ENCODE results near the gene TRPC4.

Gene TRPC4

GRCh38 chr13:37905736-37906135 is 36.2 kb upstream of the TRPC4 start:
- no peaks in the 10 kb centered on the region for H3K36me3 ChIP-seq (ENCODE audit: low read length)
- H3K4me3 ChIP-seq (ENCODE audit: insufficient read depth, low read length, poor library complexity, severe bottlenecking) = no peak overlapping the region
- H3K9ac ChIP-seq (ENCODE audit: low read length) = no peak overlapping the region
- no peak overlapping the region for H3K4me2 ChIP-seq (ENCODE audit: low read depth, low read length, poor library complexity, severe bottlenecking)
- H3K27ac ChIP-seq (ENCODE audit: low read depth, low read length) = no peak overlapping the region
- no peaks in the 10 kb centered on the region for H3K9me3 ChIP-seq (ENCODE audit: insufficient read depth, low read length)
- no peak overlapping the region for H2AFZ ChIP-seq (ENCODE audit: low read depth, low read length, severe bottlenecking)
- H3K79me2 ChIP-seq (ENCODE audit: insufficient read depth, low read length) = no peaks in the 10 kb centered on the region
- H3K9me2 ChIP-seq (replicated peaks; ENCODE audit: insufficient read depth, low read length) = no peaks in the 10 kb centered on the region
- no peaks in the 10 kb centered on the region for H4K20me1 ChIP-seq (ENCODE audit: low read depth, low read length)
- no peaks in the 10 kb centered on the region for H3F3A ChIP-seq (ENCODE audit: insufficient read depth)
- H3K27me3 ChIP-seq (ENCODE audit: low read length) = no peaks in the 10 kb centered on the region
- TF ChIP-seq CTCF (IDR thresholded peaks at IDR 0.05; ENCODE audit: insufficient read depth, low read length, poor library complexity, severe bottlenecking) = no peak
- no peak for TF ChIP-seq EZH2phosphoT487 (conservative IDR thresholded peaks at IDR 0.05; ENCODE audit: low read length)

GRCh38 chr13:37899753-37900152 is 30.2 kb upstream of the TRPC4 start:
- Histone ChIP-seq H3K27me3 (ENCODE audit: low read length) (no peaks in the 10 kb centered on the region), H4K20me1 (ENCODE audit: low read depth, low read length) (no peaks in the 10 kb centered on the region), H3K9me3 (ENCODE audit: insufficient read depth, low read length) (no peaks in the 10 kb centered on the region), H3K27ac (ENCODE audit: low read depth, low read length) (no peak overlapping the region), H3K36me3 (ENCODE audit: low read length) (no peaks in the 10 kb centered on the region), H3K9ac (ENCODE audit: low read length) (no peak overlapping the region), H3K9me2 (replicated peaks; ENCODE audit: insufficient read depth, low read length) (no peaks in the 10 kb centered on the region), H3K4me3 (ENCODE audit: insufficient read depth, low read length, poor library complexity, severe bottlenecking) (no peak overlapping the region), H3K4me2 (ENCODE audit: low read depth, low read length, poor library complexity, severe bottlenecking) (no peak overlapping the region), H2AFZ (ENCODE audit: low read depth, low read length, severe bottlenecking) (no peak overlapping the region), H3F3A (ENCODE audit: insufficient read depth) (no peaks in the 10 kb centered on the region), H3K79me2 (ENCODE audit: insufficient read depth, low read length) (no peaks in the 10 kb centered on the region)
- TF ChIP-seq EZH2phosphoT487 (conservative IDR thresholded peaks at IDR 0.05; ENCODE audit: low read length) (no peak), CTCF (IDR thresholded peaks at IDR 0.05; ENCODE audit: insufficient read depth, low read length, poor library complexity, severe bottlenecking) (no peak)

GRCh38 chr13:37893321-37893720 is 23.7 kb upstream of the TRPC4 start:
- Histone ChIP-seq H3K27me3 (ENCODE audit: low read length) (no peaks in the 10 kb centered on the region), H3K79me2 (ENCODE audit: insufficient read depth, low read length) (no peaks in the 10 kb centered on the region), H3F3A (ENCODE audit: insufficient read depth) (no peaks in the 10 kb centered on the region), H3K9me3 (ENCODE audit: insufficient read depth, low read length) (no peaks in the 10 kb centered on the region), H3K9me2 (replicated peaks; ENCODE audit: insufficient read depth, low read length) (no peaks in the 10 kb centered on the region), H3K9ac (ENCODE audit: low read length) (no peak overlapping the region), H3K36me3 (ENCODE audit: low read length) (no peaks in the 10 kb centered on the region), H3K4me2 (ENCODE audit: low read depth, low read length, poor library complexity, severe bottlenecking) (no peak overlapping the region), H4K20me1 (ENCODE audit: low read depth, low read length) (no peaks in the 10 kb centered on the region), H2AFZ (ENCODE audit: low read depth, low read length, severe bottlenecking) (no peak overlapping the region), H3K4me3 (ENCODE audit: insufficient read depth, low read length, poor library complexity, severe bottlenecking) (no peak overlapping the region), H3K27ac (ENCODE audit: low read depth, low read length) (no peak overlapping the region)
- no peak for TF ChIP-seq CTCF (IDR thresholded peaks at IDR 0.05; ENCODE audit: insufficient read depth, low read length, poor library complexity, severe bottlenecking)
- no peak for TF ChIP-seq EZH2phosphoT487 (conservative IDR thresholded peaks at IDR 0.05; ENCODE audit: low read length)
